K562 (cell line): ENCODE results near the gene ZCCHC14. TPM values are rescaled to one million over a fixed set of nuclear protein-coding genes. Genes with fewer than 3 reads are reported as not detected.

Experiments
- EHMT2 ChIP-seq: fragments of 450-650 bp; IDR thresholded peaks from 2 replicates; pipeline ENCODE4 v1.6.1; 2018; ENCODE audit warnings: antibody characterized with exemption
- ETS1 ChIP-seq: conservative IDR thresholded peaks from 2 replicates; pipeline ENCODE4 v1.6.1; 2011; ENCODE audit warnings: low read depth, mild to moderate bottlenecking, low read length; ENCODE audit not compliant: control insufficient read depth
- HDAC8 ChIP-seq: fragments of 450-650 bp; IDR thresholded peaks from 2 replicates; pipeline ENCODE4 v1.6.1; 2016; ENCODE audit warnings: mild to moderate bottlenecking, missing genetic modification characterization, moderate library complexity, missing compliant biosample characterization
- MEIS2 ChIP-seq: fragments of 450-650 bp; IDR thresholded peaks from 2 replicates; pipeline ENCODE4 v1.6.1; 2014; ENCODE audit warnings: mild to moderate bottlenecking; ENCODE audit not compliant: partially characterized antibody
- MYBL2 ChIP-seq, 2 experiments: fragments of 450-650 bp in 1 of 2; sonication (generic) in 1 of 2; formaldehyde crosslinking in 1 of 2; IDR thresholded peaks; 2 replicates each; pipeline versions ENCODE4 v1.6.1 to v1.8.1; 2017 to 2022; ENCODE audit warnings: borderline replicate concordance in 1 of 2, inconsistent platforms in 1 of 2, low read depth in 1 of 2, mild to moderate bottlenecking in 1 of 2, missing genetic modification reagents in 1 of 2, moderate library complexity in 1 of 2
- NCOA2 ChIP-seq, 2 experiments: fragments of 450-650 bp; IDR thresholded peaks; 2 replicates each; pipeline ENCODE4 v1.6.1; 2018; ENCODE audit warnings: mild to moderate bottlenecking in 2 of 2, moderate library complexity in 1 of 2; ENCODE audit not compliant: partially characterized antibody in 2 of 2
- NCOA4 ChIP-seq: fragments of 450-650 bp; IDR thresholded peaks from 2 replicates; pipeline ENCODE4 v1.6.1; 2018; ENCODE audit warnings: mild to moderate bottlenecking; ENCODE audit not compliant: partially characterized antibody
- NCOA6 ChIP-seq: fragments of 450-650 bp; IDR thresholded peaks from 2 replicates; pipeline ENCODE4 v1.6.1; 2017; ENCODE audit warnings: mild to moderate bottlenecking
- POLR2H ChIP-seq: IDR thresholded peaks from 2 replicates; pipeline ENCODE4 v1.6.1; 2016; ENCODE audit warnings: missing genetic modification characterization, low read depth, mild to moderate bottlenecking, control low read depth, missing compliant biosample characterization, moderate library complexity
- PTBP1 ChIP-seq: fragments of 200-400 bp; formaldehyde crosslinking; IDR thresholded peaks from 2 replicates; pipeline ENCODE4 v1.6.1; 2017; ENCODE audit warnings: low read depth, low read length
- RB1 ChIP-seq: fragments of 450-650 bp; IDR thresholded peaks from 2 replicates; pipeline ENCODE4 v1.6.1; 2017; ENCODE audit warnings: low read depth, mild to moderate bottlenecking
- TCF15 ChIP-seq: fragments of 250-450 bp; sonication (Bioruptor Pico); IDR thresholded peaks from 2 replicates; pipeline ENCODE4 v1.8.0; 2022; ENCODE audit warnings: moderate library complexity, mild to moderate bottlenecking, inconsistent platforms
- TRIM24 ChIP-seq, 2 experiments: fragments of 450-650 bp; IDR thresholded peaks; 2 replicates each; pipeline ENCODE4 v1.6.1; 2016
- ZNF140 ChIP-seq: fragments of 250-450 bp; sonication (Bioruptor Pico); IDR thresholded peaks from 2 replicates; pipeline ENCODE4 v1.8.0; 2021; ENCODE audit warnings: moderate library complexity, mild to moderate bottlenecking, inconsistent platforms
- ZNF197 ChIP-seq: fragments of 200-800 bp; sonication (Bioruptor generic); IDR thresholded peaks from 2 replicates; pipeline ENCODE4 v1.6.1; 2016; ENCODE audit warnings: low read depth, missing genetic modification characterization, missing compliant biosample characterization
- ZNF239 ChIP-seq: fragments of 250-450 bp; sonication (Bioruptor Pico); IDR thresholded peaks from 2 replicates; pipeline ENCODE4 v1.4.0; 2020; ENCODE audit warnings: mild to moderate bottlenecking
- ZNF316 ChIP-seq: fragments of 450-650 bp; IDR thresholded peaks from 2 replicates; pipeline ENCODE4 v1.6.1; 2016
- ZNF785 ChIP-seq: fragments of 250-450 bp; sonication (Bioruptor Pico); IDR thresholded peaks from 2 replicates; pipeline ENCODE4 v1.4.0; 2020; ENCODE audit warnings: mild to moderate bottlenecking
- polyA plus RNA-seq, 8 experiments: library from polyadenylated mRNA; depleted of rRNA in 4 of 8; stranded (reverse) in 5 of 8; unstranded in 3 of 8; fragments of >200 nt; fragmentation: Nextera tagmentation in 2 of 8; fragmentation: Illumina TruSeq in 1 of 8; extraction: Ambion mirVana in 2 of 8; extraction: Trizol in 1 of 8; gene quantifications; 2 replicates each; pipeline versions ENCODE4 v1.2.1 to v1.2.3, GENCODE V29; 2011 to 2014; ENCODE audit warnings: inconsistent platforms in 1 of 8, missing spikeins in 1 of 8
- total RNA-seq, 7 experiments: library from RNA; depleted of rRNA in 6 of 7; stranded (reverse); fragments of >200 nt in 6 of 7; fragmentation: Illumina TruSeq in 2 of 7; extraction: Trizol in 2 of 7; gene quantifications; 2 replicates each; pipeline versions ENCODE4 v1.2.1 to v1.2.3, GENCODE V29; 2011 to 2021; ENCODE audit warnings: low replicate concordance in 1 of 7
- TF ChIP-seq, protein P1 (sequence below): sonication (generic); formaldehyde crosslinking; IDR thresholded peaks from 2 replicates; pipeline ENCODE4 v1.8.1; 2023; ENCODE audit warnings: mild to moderate bottlenecking, missing genetic modification reagents
- TF ChIP-seq, protein P2 (sequence below): sonication (generic); formaldehyde crosslinking; IDR thresholded peaks from 2 replicates; pipeline ENCODE4 v1.8.0; 2022; ENCODE audit warnings: mild to moderate bottlenecking, missing genetic modification reagents

The ZCCHC14 gene
- total and polyA plus RNA-seq, 9 of the 15 experiments (the other 6 are each of a cell fraction or from before 2014, with no cell fraction given): 1.5 to 12.4 (median 2.9) TPM

- TF ChIP-seq ZNF197 (CRISPR knock-in tag): peak; percentile 69; the same call in 1 of the 2 replicates
- TF ChIP-seq ZNF316: no peak
- no peak for TF ChIP-seq PTBP1
- no peak for TF ChIP-seq ZNF785 (CRISPR knock-in tag)
- peak; percentile 84; the same call in 1 of the 2 replicates for TF ChIP-seq HDAC8 (tag)
- TF ChIP-seq TRIM24 (IDR thresholded peaks at IDR 0.05): peak; percentile 38 to 67; a peak in 2 of 4 replicates
- TF ChIP-seq NCOA6: no peak
- TF ChIP-seq NCOA4: no peak
- no peak for TF ChIP-seq MYBL2 (IDR thresholded peaks at IDR 0.05; ENCODE audit: low read depth)
- no peak for TF ChIP-seq MYBL2 (CRISPR knock-in tag; IDR thresholded peaks at IDR 0.05; ENCODE audit: borderline replicate concordance)
- TF ChIP-seq RB1: no peak
- TF ChIP-seq ZNF239 (CRISPR knock-in tag): peak; percentile 56
- peak; percentile 81 for TF ChIP-seq POLR2H (tag)
- TF ChIP-seq TCF15 (CRISPR knock-in tag): peak; percentile 92
- no peak for TF ChIP-seq EHMT2
- TF ChIP-seq MEIS2: peak; percentile 100
- TF ChIP-seq ZNF140 (CRISPR knock-in tag): peak; percentile 55; the same call in 1 of the 2 replicates
- TF ChIP-seq, protein P1, sequence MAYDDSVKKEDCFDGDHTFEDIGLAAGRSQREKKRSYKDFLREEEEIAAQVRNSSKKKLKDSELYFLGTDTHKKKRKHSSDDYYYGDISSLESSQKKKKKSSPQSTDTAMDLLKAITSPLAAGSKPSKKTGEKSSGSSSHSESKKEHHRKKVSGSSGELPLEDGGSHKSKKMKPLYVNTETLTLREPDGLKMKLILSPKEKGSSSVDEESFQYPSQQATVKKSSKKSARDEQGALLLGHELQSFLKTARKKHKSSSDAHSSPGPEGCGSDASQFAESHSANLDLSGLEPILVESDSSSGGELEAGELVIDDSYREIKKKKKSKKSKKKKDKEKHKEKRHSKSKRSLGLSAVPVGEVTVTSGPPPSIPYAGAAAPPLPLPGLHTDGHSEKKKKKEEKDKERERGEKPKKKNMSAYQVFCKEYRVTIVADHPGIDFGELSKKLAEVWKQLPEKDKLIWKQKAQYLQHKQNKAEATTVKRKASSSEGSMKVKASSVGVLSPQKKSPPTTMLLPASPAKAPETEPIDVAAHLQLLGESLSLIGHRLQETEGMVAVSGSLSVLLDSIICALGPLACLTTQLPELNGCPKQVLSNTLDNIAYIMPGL (CRISPR knock-in tag): no peak
- TF ChIP-seq, protein P2, sequence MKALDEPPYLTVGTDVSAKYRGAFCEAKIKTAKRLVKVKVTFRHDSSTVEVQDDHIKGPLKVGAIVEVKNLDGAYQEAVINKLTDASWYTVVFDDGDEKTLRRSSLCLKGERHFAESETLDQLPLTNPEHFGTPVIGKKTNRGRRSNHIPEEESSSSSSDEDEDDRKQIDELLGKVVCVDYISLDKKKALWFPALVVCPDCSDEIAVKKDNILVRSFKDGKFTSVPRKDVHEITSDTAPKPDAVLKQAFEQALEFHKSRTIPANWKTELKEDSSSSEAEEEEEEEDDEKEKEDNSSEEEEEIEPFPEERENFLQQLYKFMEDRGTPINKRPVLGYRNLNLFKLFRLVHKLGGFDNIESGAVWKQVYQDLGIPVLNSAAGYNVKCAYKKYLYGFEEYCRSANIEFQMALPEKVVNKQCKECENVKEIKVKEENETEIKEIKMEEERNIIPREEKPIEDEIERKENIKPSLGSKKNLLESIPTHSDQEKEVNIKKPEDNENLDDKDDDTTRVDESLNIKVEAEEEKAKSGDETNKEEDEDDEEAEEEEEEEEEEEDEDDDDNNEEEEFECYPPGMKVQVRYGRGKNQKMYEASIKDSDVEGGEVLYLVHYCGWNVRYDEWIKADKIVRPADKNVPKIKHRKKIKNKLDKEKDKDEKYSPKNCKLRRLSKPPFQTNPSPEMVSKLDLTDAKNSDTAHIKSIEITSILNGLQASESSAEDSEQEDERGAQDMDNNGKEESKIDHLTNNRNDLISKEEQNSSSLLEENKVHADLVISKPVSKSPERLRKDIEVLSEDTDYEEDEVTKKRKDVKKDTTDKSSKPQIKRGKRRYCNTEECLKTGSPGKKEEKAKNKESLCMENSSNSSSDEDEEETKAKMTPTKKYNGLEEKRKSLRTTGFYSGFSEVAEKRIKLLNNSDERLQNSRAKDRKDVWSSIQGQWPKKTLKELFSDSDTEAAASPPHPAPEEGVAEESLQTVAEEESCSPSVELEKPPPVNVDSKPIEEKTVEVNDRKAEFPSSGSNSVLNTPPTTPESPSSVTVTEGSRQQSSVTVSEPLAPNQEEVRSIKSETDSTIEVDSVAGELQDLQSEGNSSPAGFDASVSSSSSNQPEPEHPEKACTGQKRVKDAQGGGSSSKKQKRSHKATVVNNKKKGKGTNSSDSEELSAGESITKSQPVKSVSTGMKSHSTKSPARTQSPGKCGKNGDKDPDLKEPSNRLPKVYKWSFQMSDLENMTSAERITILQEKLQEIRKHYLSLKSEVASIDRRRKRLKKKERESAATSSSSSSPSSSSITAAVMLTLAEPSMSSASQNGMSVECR (CRISPR knock-in tag): no peak
- no peak for TF ChIP-seq ETS1
- TF ChIP-seq NCOA2 (IDR thresholded peaks at IDR 0.05; ENCODE audit: partially characterized antibody in 2 of 2): no peak
Measured at GRCh38 chr16:87387942-87388817, 104.6 kb downstream of the ZCCHC14 start (continued).
